Measurements from ENCODE around the gene C10orf62. TPM values are rescaled to one million over a fixed set of nuclear protein-coding genes. Genes with fewer than 3 reads are reported as not detected.

C10orf62 gene
- total RNA-seq, 2 experiments from 2014 or later, result not detected

GRCh38 chr10:97577701-97578100 lies 11.8 kb upstream of the C10orf62 start:
- H3K4me3 Mint-ChIP-seq, result no peak overlapping the region

GRCh38 chr10:97578171-97578844 lies 11.2 kb upstream of the C10orf62 start:
- Mint-ChIP-seq H3K27me3 (no peaks in the 10 kb centered on the region), H3K4me1 (ENCODE audit: low read depth) (no peaks in the 10 kb centered on the region), H3K27ac (no peak overlapping the region), H3K36me3 (no peaks in the 10 kb centered on the region), H3K9me3 (no peaks in the 10 kb centered on the region), H3K4me3 (no peak overlapping the region)
- no peak for DNase-seq
- POLR2A ChIA-PET, result no interaction called here
- CTCF ChIA-PET, result no interaction called here
- intact Hi-C loops (cut with micrococcal nuclease), result loop anchor here (10.0 kb wide), 1 partner anchor 156 kb away; the partner anchor contains the start of gene ZFYVE27

More at GRCh38 chr10:97577701-97578100, 11.8 kb upstream of the C10orf62 start:
- Mint-ChIP-seq H3K4me1 (ENCODE audit: low read depth) (no peaks in the 10 kb centered on the region), H3K9me3 (no peaks in the 10 kb centered on the region), H3K27me3 (no peaks in the 10 kb centered on the region), H3K36me3 (no peaks in the 10 kb centered on the region), H3K27ac (no peak overlapping the region)
- POLR2A ChIA-PET, result no interaction called here
- CTCF ChIA-PET, result interaction anchor here (1.0 kb wide), 1 partner anchor 24 kb away, joined by 3 read pairs; no protein-coding TSS in a partner anchor
- DNase-seq, result no peak
- intact Hi-C loops (cut with micrococcal nuclease), result loop anchor here (10.0 kb wide), 1 partner anchor 157 kb away; the partner anchor contains the start of gene ZFYVE27

GRCh38 chr10:97580421-97581367 lies 8.8 kb upstream of the C10orf62 start:
- no peaks in the 10 kb centered on the region for H3K9me3 Mint-ChIP-seq
- intact Hi-C loops (cut with micrococcal nuclease), result no loop called here
- DNase-seq, result no peak
- H3K4me1 Mint-ChIP-seq (ENCODE audit: low read depth), result no peaks in the 10 kb centered on the region
- H3K4me3 Mint-ChIP-seq, result no peak overlapping the region
- no peak overlapping the region for H3K27ac Mint-ChIP-seq
- no peaks in the 10 kb centered on the region for H3K36me3 Mint-ChIP-seq
- no peaks in the 10 kb centered on the region for H3K27me3 Mint-ChIP-seq
- ChIA-PET CTCF (interaction anchor here (1.9 kb wide), 1 partner anchor 27 kb away, joined by 5 read pairs; no protein-coding TSS in a partner anchor), POLR2A (no interaction called here)

- CTCF ChIA-PET, result interaction anchor here (0.9 to 1.0 kb wide), 2 partner anchors 48 to 120 kb away, joined by 3 to 5 read pairs; no protein-coding TSS in a partner anchor
- H3K4me1 Mint-ChIP-seq (ENCODE audit: low read depth), result no peaks in the 10 kb centered on the region
Observed at GRCh38 chr10:97582169-97582568, 7.4 kb upstream of the C10orf62 start.

GRCh38 chr10:97583476-97583875 lies 6.0 kb upstream of the C10orf62 start:
- ChIA-PET CTCF (interaction anchor here (2.8 kb wide), 1 partner anchor 12 kb away, joined by 12 read pairs; the partner anchor contains the start of gene ANKRD2), POLR2A (no interaction called here)
- no peaks in the 10 kb centered on the region for H3K9me3 Mint-ChIP-seq
- H3K4me3 Mint-ChIP-seq, result no peak overlapping the region
- intact Hi-C loops (cut with micrococcal nuclease), result no loop called here
- H3K27me3 Mint-ChIP-seq, result no peaks in the 10 kb centered on the region
- H3K4me1 Mint-ChIP-seq (ENCODE audit: low read depth), result no peaks in the 10 kb centered on the region
- no peak overlapping the region for H3K27ac Mint-ChIP-seq
- no peak for DNase-seq
- no peaks in the 10 kb centered on the region for H3K36me3 Mint-ChIP-seq

More at GRCh38 chr10:97582169-97582568, 7.4 kb upstream of the C10orf62 start:
- Mint-ChIP-seq H3K27me3 (no peaks in the 10 kb centered on the region), H3K9me3 (no peaks in the 10 kb centered on the region), H3K27ac (no peak overlapping the region), H3K4me3 (no peak overlapping the region), H3K36me3 (no peaks in the 10 kb centered on the region)
- POLR2A ChIA-PET, result no interaction called here
- no peak for DNase-seq
- intact Hi-C loops (cut with micrococcal nuclease), result no loop called here

- no peaks in the 10 kb centered on the region for H3K9me3 Mint-ChIP-seq
- H3K4me1 Mint-ChIP-seq (ENCODE audit: low read depth), result no peaks in the 10 kb centered on the region
- no peak within 1 kb of the TSS for H3K4me3 Mint-ChIP-seq
- ChIA-PET POLR2A (no interaction called here), CTCF (interaction anchor here (2.8 kb wide), 1 partner anchor 12 kb away, joined by 12 read pairs; the partner anchor contains the start of gene ANKRD2)
- no peak within 1 kb of the TSS for H3K27ac Mint-ChIP-seq
- intact Hi-C loops (cut with micrococcal nuclease), result no loop called here
- no peaks in the 10 kb centered on the region for H3K27me3 Mint-ChIP-seq
- DNase-seq, result no peak
- no peaks in the 10 kb centered on the region for H3K36me3 Mint-ChIP-seq
Observed at GRCh38 chr10:97584060-97584797, 5.3 kb upstream of the C10orf62 start, which contains the start of gene HOGA1. Gene HOGA1, plus strand, starts transcription at chr10:97584389. Its CDS starts 315 bp downstream, at chr10:97584704.

- DNase-seq, result no peak
- ChIA-PET POLR2A (no interaction called here), CTCF (interaction anchor here (0.9 to 2.8 kb wide), 2 partner anchors 13 to 31 kb away, joined by 4 to 12 read pairs; partner anchors contain the start of gene ANKRD2)
- Mint-ChIP-seq H3K27ac (no peak overlapping the region), H3K4me1 (ENCODE audit: low read depth) (no peaks in the 10 kb centered on the region), H3K27me3 (no peaks in the 10 kb centered on the region), H3K9me3 (no peaks in the 10 kb centered on the region), H3K4me3 (no peak overlapping the region), H3K36me3 (no peaks in the 10 kb centered on the region)
- intact Hi-C loops (cut with micrococcal nuclease), result no loop called here
Observed at GRCh38 chr10:97584798-97585438, 4.6 kb upstream of the C10orf62 start.

GRCh38 chr10:97585439-97585811 lies 4.1 kb upstream of the C10orf62 start:
- Mint-ChIP-seq H3K36me3 (no peaks in the 10 kb centered on the region), H3K4me3 (no peak overlapping the region), H3K9me3 (no peaks in the 10 kb centered on the region), H3K4me1 (ENCODE audit: low read depth) (no peaks in the 10 kb centered on the region), H3K27ac (no peak overlapping the region), H3K27me3 (no peaks in the 10 kb centered on the region)
- intact Hi-C loops (cut with micrococcal nuclease), result no loop called here
- ChIA-PET POLR2A (no interaction called here), CTCF (interaction anchor here (0.9 to 2.8 kb wide), 2 partner anchors 14 to 32 kb away, joined by 4 to 12 read pairs; partner anchors contain the start of gene ANKRD2)
- DNase-seq, result no peak

GRCh38 chr10:97587183-97587582 lies 2.3 kb upstream of the C10orf62 start:
- DNase-seq, result no peak
- ChIA-PET CTCF (interaction anchor here (1.7 kb wide), 1 partner anchor 16 kb away, joined by 4 read pairs; no protein-coding TSS in a partner anchor), POLR2A (no interaction called here)
- H3K27ac Mint-ChIP-seq, result no peak overlapping the region
- no peaks in the 10 kb centered on the region for H3K9me3 Mint-ChIP-seq
- no peaks in the 10 kb centered on the region for H3K27me3 Mint-ChIP-seq
- H3K4me3 Mint-ChIP-seq, result no peak overlapping the region
- intact Hi-C loops (cut with micrococcal nuclease), result no loop called here
- H3K36me3 Mint-ChIP-seq, result no peaks in the 10 kb centered on the region
- H3K4me1 Mint-ChIP-seq (ENCODE audit: low read depth), result no peaks in the 10 kb centered on the region

GRCh38 chr10:97590082-97590747 lies 694 bp downstream of the C10orf62 start:
- POLR2A ChIA-PET, result no interaction called here

More at GRCh38 chr10:97590082-97590747, 694 bp downstream of the C10orf62 start:
- H3K9me3 Mint-ChIP-seq, result no peaks in the 10 kb centered on the region
- peak; percentile 16 for DNase-seq
- intact Hi-C loops (cut with micrococcal nuclease), result no loop called here
- no peaks in the 10 kb centered on the region for H3K36me3 Mint-ChIP-seq
- CTCF ChIA-PET, result interaction anchor here (1.3 kb wide), 1 partner anchor 380 kb away, joined by 4 read pairs; no protein-coding TSS in a partner anchor
- no peak overlapping the region for H3K27ac Mint-ChIP-seq
- no peaks in the 10 kb centered on the region for H3K4me1 Mint-ChIP-seq (ENCODE audit: low read depth)
- H3K4me3 Mint-ChIP-seq, result no peak overlapping the region
- H3K27me3 Mint-ChIP-seq, result no peaks in the 10 kb centered on the region

Data from activated CD4-positive, alpha-beta memory T cell treated with anti-CD3 and anti-CD28 coated beads for 36 hours (primary cell).